Liver (tissue), 9 donors: ENCODE results near the gene CPA5. TPM values are rescaled to one million over a fixed set of nuclear protein-coding genes. Genes with fewer than 3 reads are reported as not detected.

ENCODE experiments used
- DNase-seq: peaks from one replicate; pipeline ENCODE4 v3.0.0-alpha.2; 2017; ENCODE audit warnings: low spot score
- H3K27ac ChIP-seq, 2 donors: one replicate each; pipeline ENCODE4 v1.7.0; 2013; ENCODE audit warnings: inconsistent platforms in 2 of 2, low read length in 2 of 2, control low read depth in 1 of 2, low read depth in 1 of 2, mild to moderate bottlenecking in 1 of 2
- H3K27me3 ChIP-seq, 4 donors: one replicate each; pipeline versions ENCODE4 v1.6.1 to v1.7.0; 2013; ENCODE audit warnings: low read length in 3 of 4, inconsistent platforms in 1 of 4, mild to moderate bottlenecking in 1 of 4, moderate library complexity in 1 of 4; ENCODE audit not compliant: control insufficient read depth in 4 of 4, insufficient read depth in 4 of 4
- H3K36me3 ChIP-seq, 4 donors: one replicate each; pipeline versions ENCODE4 v1.6.1 to v1.7.0; 2013; ENCODE audit warnings: low read length in 3 of 4, mild to moderate bottlenecking in 3 of 4, low read depth in 1 of 4, moderate library complexity in 1 of 4; ENCODE audit not compliant: control insufficient read depth in 4 of 4, insufficient read depth in 3 of 4
- H3K4me1 ChIP-seq, 4 donors: one replicate each; pipeline versions ENCODE4 v1.6.1 to v1.7.0; 2013; ENCODE audit warnings: low read length in 3 of 4, mild to moderate bottlenecking in 3 of 4, moderate library complexity in 1 of 4; ENCODE audit not compliant: control insufficient read depth in 4 of 4, insufficient read depth in 4 of 4
- H3K4me3 ChIP-seq, 3 donors: one replicate each; pipeline versions ENCODE4 v1.6.1 to v1.7.0; 2013; ENCODE audit warnings: low read length in 3 of 3, control low read depth in 1 of 3, low read depth in 1 of 3, mild to moderate bottlenecking in 1 of 3
- H3K9ac ChIP-seq, 2 donors: one replicate each; pipeline ENCODE4 v1.7.0; 2013; ENCODE audit warnings: low read length in 2 of 2, mild to moderate bottlenecking in 2 of 2, moderate library complexity in 2 of 2, control low read depth in 1 of 2, low read depth in 1 of 2
- H3K9me3 ChIP-seq, 4 donors: one replicate each; pipeline versions ENCODE4 v1.6.1 to v1.7.0; 2013; ENCODE audit warnings: low read length in 3 of 4; ENCODE audit not compliant: control insufficient read depth in 4 of 4
- ATF3 ChIP-seq: IDR thresholded peaks from 2 replicates; pipeline ENCODE4 v1.6.1; 2016; ENCODE audit warnings: antibody characterized with exemption
- CTCF ChIP-seq: fragments of 150-350 bp; IDR thresholded peaks from 2 replicates; pipeline ENCODE4 v1.5.1; 2017; ENCODE audit warnings: improper control_type of control experiment, low read depth, low read length; ENCODE audit not compliant: missing input control
- EGR1 ChIP-seq, 2 donors: IDR thresholded peaks; 2 replicates each; pipeline ENCODE4 v1.6.1; 2016 to 2018; ENCODE audit warnings: antibody characterized with exemption in 2 of 2, low read depth in 2 of 2
- FOXA1 ChIP-seq: IDR thresholded peaks from 2 replicates; pipeline ENCODE4 v1.6.1; 2016; ENCODE audit warnings: antibody characterized with exemption
- FOXA2 ChIP-seq: IDR thresholded peaks from 2 replicates; pipeline ENCODE4 v1.6.1; 2016; ENCODE audit warnings: antibody characterized with exemption
- GABPA ChIP-seq, 2 donors: IDR thresholded peaks in 1 of 2; conservative IDR thresholded peaks in 1 of 2; 2 replicates each; pipeline ENCODE4 v1.6.1; 2016; ENCODE audit warnings: antibody characterized with exemption in 2 of 2, mild to moderate bottlenecking in 1 of 2, moderate library complexity in 1 of 2
- HNF4A ChIP-seq, 2 donors: conservative IDR thresholded peaks; 2 replicates each; pipeline ENCODE4 v1.6.1; 2016; ENCODE audit warnings: antibody characterized with exemption in 2 of 2, mild to moderate bottlenecking in 2 of 2
- HNF4G ChIP-seq: IDR thresholded peaks from 2 replicates; pipeline ENCODE4 v1.6.1; 2016; ENCODE audit warnings: antibody characterized with exemption
- JUND ChIP-seq, 2 donors: IDR thresholded peaks; 2 replicates each; pipeline ENCODE4 v1.6.1; 2016; ENCODE audit warnings: antibody characterized with exemption in 2 of 2
- MAX ChIP-seq: IDR thresholded peaks from 2 replicates; pipeline ENCODE4 v1.6.1; 2016; ENCODE audit warnings: antibody characterized with exemption
- NR2F2 ChIP-seq: IDR thresholded peaks from 2 replicates; pipeline ENCODE4 v1.6.1; 2016; ENCODE audit warnings: antibody characterized with exemption
- RAD21 ChIP-seq, 2 donors: IDR thresholded peaks; 2 replicates each; pipeline ENCODE4 v1.6.1; 2016; ENCODE audit warnings: antibody characterized with exemption in 2 of 2, mild to moderate bottlenecking in 2 of 2
- REST ChIP-seq: IDR thresholded peaks from 2 replicates; pipeline ENCODE4 v1.6.1; 2016; ENCODE audit warnings: antibody characterized with exemption, mild to moderate bottlenecking
- RXRA ChIP-seq, 2 donors: IDR thresholded peaks; 2 replicates each; pipeline ENCODE4 v1.6.1; 2017 to 2018; ENCODE audit warnings: antibody characterized with exemption in 2 of 2, mild to moderate bottlenecking in 1 of 2
- SP1 ChIP-seq: IDR thresholded peaks from 2 replicates; pipeline ENCODE4 v1.6.1; 2018; ENCODE audit warnings: antibody characterized with exemption, mild to moderate bottlenecking
- TAF1 ChIP-seq: conservative IDR thresholded peaks from 2 replicates; pipeline ENCODE4 v1.6.1; 2016; ENCODE audit warnings: antibody characterized with exemption, mild to moderate bottlenecking
- YY1 ChIP-seq: IDR thresholded peaks from 2 replicates; pipeline ENCODE4 v1.6.1; 2016; ENCODE audit warnings: antibody characterized with exemption, mild to moderate bottlenecking
- ZBTB33 ChIP-seq: IDR thresholded peaks from 2 replicates; pipeline ENCODE4 v1.6.1; 2016; ENCODE audit warnings: antibody characterized with exemption
- WGBS: extraction: QIAGEN DNeasy Blood & Tissue Kit; methylation state at CpG from one replicate; pipeline ENCODE4 v1.1.7; 2013; 5-methylcytosine and 5-hydroxymethylcytosine counted together
- polyA plus RNA-seq, 2 donors: library from polyadenylated mRNA; stranded (reverse) in 1 of 2; unstranded in 1 of 2; fragments of 200-250 nt in 1 of 2; fragments of >200 nt in 1 of 2; fragmentation: Nextera tagmentation in 1 of 2; extraction: Ambion mirVana in 1 of 2; gene quantifications; one replicate each; pipeline versions ENCODE4 v1.2.1 to v1.2.3, GENCODE V29; 2013 to 2015
- total RNA-seq, 2 donors: library from RNA; depleted of rRNA; stranded (reverse); fragments of >200 nt; gene quantifications; one replicate each; pipeline ENCODE4 v1.2.3, GENCODE V29; 2014
- donor health status: healthy.
- donor health status: healthy.
- donor health status: healthy.
- donor health status: healthy.
- donor health status: healthy.

CPA5 gene
- total and polyA plus RNA-seq, 4 donors = 0.33 TPM; not detected in 3

GRCh38 chr7:130361681-130362080 is 17.1 kb downstream of the CPA5 start:
- no peak for DNase-seq
- no peak overlapping the region for H3K9ac ChIP-seq
- H3K36me3 ChIP-seq = no peaks in the 10 kb centered on the region
- TF ChIP-seq SP1 (no peak), REST (no peak), TAF1 (no peak), YY1 (no peak), HNF4G (no peak), HNF4A (conservative IDR thresholded peaks at IDR 0.05) (no peak), MAX (no peak), NR2F2 (no peak), FOXA2 (no peak), GABPA (IDR thresholded peaks at IDR 0.05 in 1 of 2, conservative IDR thresholded peaks at IDR 0.05 in 1 of 2) (no peak), RXRA (IDR thresholded peaks at IDR 0.05) (no peak), FOXA1 (no peak), CTCF (no peak), RAD21 (IDR thresholded peaks at IDR 0.05) (no peak)
- 88% methylated on average over 7 of the region's 7 CpGs for WGBS
- no peak overlapping the region for H3K27ac ChIP-seq
- no peaks in the 10 kb centered on the region for H3K27me3 ChIP-seq
- H3K9me3 ChIP-seq = peaks cover 3 to 11% (median 5%) of the 10 kb centered on the region in 4 donors
- no peaks in the 10 kb centered on the region for H3K4me1 ChIP-seq
- H3K4me3 ChIP-seq = no peak overlapping the region

GRCh38 chr7:130362251-130362816 is 17.7 kb downstream of the CPA5 start:
- no peak overlapping the region for H3K4me3 ChIP-seq
- TF ChIP-seq YY1 = no peak
- TF ChIP-seq FOXA1 = no peak
- TF ChIP-seq FOXA2 = no peak
- TF ChIP-seq HNF4G = no peak
- TF ChIP-seq GABPA (IDR thresholded peaks at IDR 0.05 in 1 of 2, conservative IDR thresholded peaks at IDR 0.05 in 1 of 2) = no peak
- TF ChIP-seq NR2F2 = no peak
- TF ChIP-seq HNF4A (conservative IDR thresholded peaks at IDR 0.05) = no peak
- TF ChIP-seq ATF3 = no peak
- TF ChIP-seq MAX = no peak
- no peak for TF ChIP-seq ZBTB33
- no peak for TF ChIP-seq JUND (IDR thresholded peaks at IDR 0.05)
- no peak for TF ChIP-seq EGR1 (IDR thresholded peaks at IDR 0.05; ENCODE audit: low read depth in 2 of 2)
- no peak for TF ChIP-seq RXRA (IDR thresholded peaks at IDR 0.05)
- no peak for TF ChIP-seq TAF1
- TF ChIP-seq CTCF = no peak
- no peak for TF ChIP-seq SP1
- no peak for TF ChIP-seq RAD21 (IDR thresholded peaks at IDR 0.05)
- H3K9me3 ChIP-seq = peaks cover 3 to 11% (median 5%) of the 10 kb centered on the region in 4 donors
- no peak for DNase-seq
- H3K9ac ChIP-seq = no peak overlapping the region
- H3K36me3 ChIP-seq = no peaks in the 10 kb centered on the region
- 90% methylated on average over 10 of the region's 10 CpGs for WGBS
- no peaks in the 10 kb centered on the region for H3K4me1 ChIP-seq
- no peak overlapping the region for H3K27ac ChIP-seq
- H3K27me3 ChIP-seq = no peaks in the 10 kb centered on the region
